Measurements from ENCODE around the gene SOCS2. TPM values are rescaled to one million over a fixed set of nuclear protein-coding genes. Genes with fewer than 3 reads are reported as not detected.

SOCS2 gene
- total and polyA plus RNA-seq, 2 donors (not counting 3 experiments of a cell fraction or from before 2014, with no cell fraction given): 2.4 to 5.6 TPM

GRCh38 chr12:93571365-93571924, 1.0 kb upstream of the SOCS2 start:
- no peaks in the 10 kb centered on the region for H3K79me2 ChIP-seq (ENCODE audit: control insufficient read depth, insufficient read depth, low read length)
- peak overlapping the region; percentile 91 for H2AFZ ChIP-seq (ENCODE audit: low read depth, low read length)
- CTCF ChIA-PET: interaction anchor here (0.7 to 11.2 kb wide), 6 partner anchors 25 to 530 kb away, joined by 3 to 366 read pairs (median 20); no protein-coding TSS in a partner anchor
- H3K9ac ChIP-seq (replicated peaks; ENCODE audit: extremely low read depth, insufficient read depth, low read length): peak overlapping the region; percentile 50
- H3K4me2 ChIP-seq (ENCODE audit: insufficient read depth, low read length): peak overlapping the region; percentile 84
- TF ChIP-seq MAX (IDR thresholded peaks at IDR 0.05; ENCODE audit: insufficient read depth, insufficient read length) (no peak), CTCF (IDR thresholded peaks at IDR 0.05; ENCODE audit: extremely low read depth in 1 of 2, insufficient read depth in 1 of 2, low read depth in 1 of 2, low read length in 2 of 2) (peak in 1 of 2 donors; percentile 47)
- FAIRE-seq: no peak
- peak; percentile 59 for DNase-seq (ENCODE audit: low read depth, low spot score)
- H3K4me1 ChIP-seq (ENCODE audit: control insufficient read depth, extremely low read depth, insufficient read depth, low read length): peaks cover 24% of the 10 kb centered on the region
- POLR2A ChIA-PET: no interaction called here
- H3K9me1 ChIP-seq (replicated peaks; ENCODE audit: control insufficient read depth, extremely low read depth, insufficient read depth, low read length): no peaks in the 10 kb centered on the region
- H4K20me1 ChIP-seq (replicated peaks; ENCODE audit: control insufficient read depth, extremely low read depth, insufficient read depth, low read length): no peaks in the 10 kb centered on the region
- BruUV-seq (replicated peaks): no TSS peak
- dilution Hi-C loops (cut with MboI; ENCODE audit: extremely low pct_ligation_motif_present, low sequenced_read_pairs) (no loop called here), intact Hi-C loops (cut with micrococcal nuclease) (loop anchor here (1.0 to 5.0 kb wide), 5 partner anchors 20 to 266 kb away; no protein-coding TSS in a partner anchor)
- peaks cover 34 to 38% of the 10 kb centered on the region in 2 experiments for H3K27me3 ChIP-seq (ENCODE audit: control insufficient read depth in 2 of 2, insufficient read depth in 2 of 2, low read length in 2 of 2)
- no peaks in the 10 kb centered on the region for H3K36me3 ChIP-seq (ENCODE audit: control insufficient read depth in 2 of 2, extremely low read depth in 1 of 2, insufficient read depth in 2 of 2, low read length in 2 of 2)
- H3K4me3 ChIP-seq (replicated peaks in 1 of 3; ENCODE audit: insufficient read depth in 1 of 3, low read depth in 1 of 3, low read length in 3 of 3): peak overlapping the region; percentile 35 to 71 (median 68)
- H3K27ac ChIP-seq (ENCODE audit: insufficient read depth, low read depth, low read length): no peak overlapping the region
- H3K9me3 ChIP-seq (replicated peaks; ENCODE audit: control insufficient read depth, insufficient read depth, low read length): no peaks in the 10 kb centered on the region

All from endothelial cell of umbilical vein (primary cell).